ENCODE data around the gene CNTN4. TPM values are rescaled to one million over a fixed set of nuclear protein-coding genes. Genes with fewer than 3 reads are reported as not detected.

Gene CNTN4
- total and polyA plus RNA-seq, 9 donors = 0.35 to 16.7 (median 3.0) TPM

GRCh38 chr3:2495746-2496145 lies 397.1 kb downstream of the CNTN4 start:
- H3K36me3 ChIP-seq = no peaks in the 10 kb centered on the region
- H3K27me3 ChIP-seq = no peaks in the 10 kb centered on the region
- H3K27ac ChIP-seq = no peak overlapping the region
- no peak overlapping the region for H3K4me3 ChIP-seq
- H3K4me1 ChIP-seq (ENCODE audit: insufficient read depth) = no peaks in the 10 kb centered on the region
- DNase-seq = no peak
- 80 to 86% (median 81%) methylated on average over 2 of the region's 2 CpGs for WGBS, 3 donors
- TF ChIP-seq EP300 (IDR thresholded peaks at IDR 0.05) (no peak), POLR2A (IDR thresholded peaks at IDR 0.05) (no peak), CTCF (IDR thresholded peaks at IDR 0.05) (no peak)
- H3K9me3 ChIP-seq = no peaks in the 10 kb centered on the region
- intact Hi-C loops (cut with DNase I) = no loop called here

GRCh38 chr3:2504912-2505311 lies 406.2 kb downstream of the CNTN4 start:
- intact Hi-C loops (cut with DNase I) = no loop called here
- no peak overlapping the region for H3K27ac ChIP-seq
- no peaks in the 10 kb centered on the region for H3K9me3 ChIP-seq
- 68 to 82% (median 77%) methylated on average over 2 of the region's 2 CpGs for whole genome bisulfite sequencing, 3 donors
- no peaks in the 10 kb centered on the region for H3K4me1 ChIP-seq (ENCODE audit: insufficient read depth)
- no peaks in the 10 kb centered on the region for H3K36me3 ChIP-seq
- H3K4me3 ChIP-seq = no peak overlapping the region
- no peak for TF ChIP-seq CTCF (IDR thresholded peaks at IDR 0.05)
- TF ChIP-seq POLR2A (IDR thresholded peaks at IDR 0.05) = no peak
- no peak for TF ChIP-seq EP300 (IDR thresholded peaks at IDR 0.05)
- DNase-seq = no peak
- no peaks in the 10 kb centered on the region for H3K27me3 ChIP-seq

- intact Hi-C loops (cut with DNase I) = no loop called here
- Histone ChIP-seq H3K27ac (no peak overlapping the region), H3K4me3 (no peak overlapping the region), H3K27me3 (no peaks in the 10 kb centered on the region), H3K36me3 (no peaks in the 10 kb centered on the region), H3K9me3 (no peaks in the 10 kb centered on the region), H3K4me1 (ENCODE audit: insufficient read depth) (no peaks in the 10 kb centered on the region)
- no peak for DNase-seq
- TF ChIP-seq CTCF (IDR thresholded peaks at IDR 0.05) = no peak
- no peak for TF ChIP-seq POLR2A (IDR thresholded peaks at IDR 0.05)
- TF ChIP-seq EP300 (IDR thresholded peaks at IDR 0.05) = no peak
- WGBS, 3 donors = 83 to 89% (median 83%) methylated on average over 8 of the region's 8 CpGs
Measured at GRCh38 chr3:2506776-2507175, 408.1 kb downstream of the CNTN4 start.

- TF ChIP-seq CTCF (IDR thresholded peaks at IDR 0.05) (no peak), POLR2A (IDR thresholded peaks at IDR 0.05) (no peak), EP300 (IDR thresholded peaks at IDR 0.05) (no peak)
- H3K4me3 ChIP-seq = no peak overlapping the region
- intact Hi-C loops (cut with DNase I) = no loop called here
Measured at GRCh38 chr3:2510591-2511145, 412.0 kb downstream of the CNTN4 start.

More at GRCh38 chr3:2510591-2511145, 412.0 kb downstream of the CNTN4 start:
- Histone ChIP-seq H3K27ac (no peak overlapping the region), H3K9me3 (no peaks in the 10 kb centered on the region), H3K4me1 (ENCODE audit: insufficient read depth) (no peaks in the 10 kb centered on the region), H3K36me3 (no peaks in the 10 kb centered on the region), H3K27me3 (no peaks in the 10 kb centered on the region)
- no peak for DNase-seq
- 59 to 69% (median 67%) methylated on average over 8 of the region's 8 CpGs for WGBS, 3 donors

All from ovary (tissue), 9 donors.